ENCODE measurements around the gene GPC3.

- TF ChIP-seq CTCF (conservative IDR thresholded peaks at IDR 0.05), result no peak
- no peak for TF ChIP-seq ZFX (IDR thresholded peaks at IDR 0.05)
These were observed 68.2 kb downstream of the GPC3 start for GRCh38 chrX:133916984-133917722.

Measured in C4-2B (cell line).